HTERT RPE-1 (cell line): ENCODE measurements around the gene OSBPL3.

Experiments used
- in situ Hi-C: fragments of 300-500 bp; cut with MboI; formaldehyde crosslinking; loops from 4 replicates; pipeline ENCODE4 v1.14.3; 2020; ENCODE audit warnings: low sequenced_read_pairs

Gene OSBPL3

DNA sequence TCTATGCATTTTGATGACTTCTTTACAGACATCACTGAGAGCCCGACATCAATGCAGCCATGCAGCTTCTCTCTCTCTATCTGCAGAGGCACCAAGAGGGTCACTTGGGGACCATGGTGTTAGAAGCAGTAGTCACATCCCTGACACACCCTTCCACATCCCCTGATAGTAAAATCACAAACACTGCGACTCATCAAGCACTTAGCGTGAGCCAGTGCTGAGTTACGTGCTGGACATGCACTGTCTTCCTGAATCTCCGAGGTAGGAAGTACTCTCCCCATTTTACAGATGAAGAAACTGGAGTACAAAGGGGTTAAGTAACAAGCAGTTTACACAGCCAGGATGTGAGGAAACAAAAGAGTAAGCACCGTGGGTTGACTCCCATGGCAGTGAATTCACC lies 109.2 kb downstream of the OSBPL3 start:
- in situ Hi-C loops = no loop called here

DNA sequence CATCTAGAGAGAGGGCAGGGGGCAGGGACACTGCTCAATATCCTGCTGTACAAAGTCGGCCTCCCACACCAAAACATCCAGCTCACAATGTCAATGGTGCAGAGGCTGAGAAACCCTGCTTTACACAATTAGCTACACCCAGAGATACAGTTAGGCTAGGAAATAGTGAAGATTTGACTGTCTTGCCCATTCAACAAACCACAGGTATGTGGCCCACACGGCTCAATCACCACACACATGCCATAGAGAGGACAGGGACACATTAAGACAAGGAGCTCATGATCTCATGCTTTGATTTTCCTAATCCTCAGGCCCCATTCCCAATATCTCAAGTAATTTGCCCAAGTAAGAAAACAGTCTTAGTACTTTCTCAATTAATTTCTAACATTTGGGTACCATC lies 110.4 kb downstream of the OSBPL3 start:
- in situ Hi-C loops = no loop called here

DNA sequence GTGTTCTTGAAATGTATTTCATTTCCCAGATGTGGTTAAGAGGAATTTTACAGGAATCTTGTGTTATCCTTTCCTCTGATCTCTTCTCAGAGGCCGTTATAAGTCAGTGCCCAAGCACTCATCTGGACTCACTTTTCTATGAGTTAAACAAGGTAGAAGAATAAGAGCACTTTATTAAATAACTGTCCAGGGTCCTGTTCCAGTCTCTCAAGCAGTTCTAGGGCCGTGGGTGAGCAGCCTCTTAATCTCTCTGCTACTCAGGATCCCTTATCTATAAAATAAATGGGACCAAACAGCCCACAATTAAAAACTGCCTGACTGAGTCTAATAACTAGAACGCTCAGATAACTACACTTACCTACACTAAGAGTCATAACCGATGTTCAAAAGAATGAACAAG lies 111.2 kb downstream of the OSBPL3 start:
- in situ Hi-C loops = no loop called here

DNA sequence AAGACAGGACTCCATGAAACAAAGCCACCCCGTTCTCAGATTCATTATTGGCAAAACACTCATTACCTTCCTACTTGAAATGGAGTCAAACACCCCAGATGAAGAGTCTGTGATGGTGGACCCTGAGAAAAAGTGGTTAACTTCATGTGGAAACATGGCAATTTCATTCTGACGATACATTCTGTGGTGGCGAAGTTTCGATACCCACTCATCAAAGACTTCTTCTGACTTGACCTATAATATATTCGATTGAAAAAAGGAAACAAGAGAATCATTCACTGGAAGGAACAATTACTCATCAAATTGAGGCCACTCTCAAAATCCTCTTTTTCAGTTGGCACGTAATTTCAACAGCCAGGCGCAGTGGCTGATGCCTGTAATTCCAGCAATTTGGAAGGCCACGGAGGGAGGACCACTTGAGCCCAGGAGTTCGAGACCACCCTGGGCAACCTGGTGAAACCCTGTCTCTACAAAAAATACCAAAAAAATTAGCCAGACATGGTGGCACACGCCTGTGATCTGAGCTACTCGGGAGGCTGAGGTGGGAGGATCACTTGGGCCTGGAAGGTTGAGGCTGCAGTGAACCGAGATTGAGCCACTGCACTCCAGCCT lies 113.9 kb downstream of the OSBPL3 start:
- in situ Hi-C loops = no loop called here

DNA sequence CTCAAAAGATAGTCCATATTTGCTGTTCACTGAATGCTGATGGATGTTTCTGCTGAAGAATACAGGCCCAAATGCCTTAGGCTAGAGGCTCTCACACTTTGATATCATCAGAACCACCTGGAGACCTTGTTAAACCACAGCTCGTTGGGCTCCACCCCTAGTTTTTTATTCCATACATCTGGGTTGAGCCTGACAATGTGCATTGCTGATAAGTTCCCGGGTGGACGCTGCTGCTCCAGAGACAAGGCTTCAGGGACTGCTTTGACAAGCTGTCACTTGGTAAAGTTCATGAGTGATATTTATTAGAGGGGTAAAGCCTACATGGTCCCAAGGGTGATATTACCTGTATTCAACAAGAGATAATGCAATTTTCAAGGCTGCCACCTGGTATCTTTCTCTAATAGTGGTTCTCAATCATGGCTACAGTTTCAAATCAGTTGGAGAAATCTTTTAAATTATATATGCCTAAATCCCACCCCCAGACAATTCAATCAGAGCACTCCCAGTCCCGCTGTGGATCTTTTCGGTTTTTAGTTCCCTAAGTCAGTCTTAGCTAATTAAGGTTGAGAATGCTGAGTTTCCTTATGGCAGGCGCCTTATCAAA lies 115.7 kb downstream of the OSBPL3 start:
- in situ Hi-C loops = no loop called here

DNA sequence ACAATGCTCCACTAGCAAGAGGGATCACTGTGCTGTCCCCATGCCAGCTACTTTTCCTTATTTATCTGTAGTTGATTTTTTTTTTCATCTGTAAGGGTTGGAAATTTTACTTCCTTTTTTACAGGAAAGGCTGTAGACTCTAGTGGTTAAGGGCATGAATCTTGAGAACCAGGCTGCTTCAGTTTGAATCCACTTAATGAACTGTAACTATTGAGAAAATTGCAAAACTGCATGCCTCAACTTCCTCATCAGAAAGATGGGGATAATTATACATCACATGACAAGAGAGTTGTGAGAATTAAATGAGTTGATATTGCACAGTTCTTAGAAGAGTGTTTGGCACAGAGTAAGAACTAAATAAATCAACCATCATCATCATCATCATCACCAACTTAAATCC lies 116.4 kb downstream of the OSBPL3 start:
- in situ Hi-C loops = no loop called here

DNA sequence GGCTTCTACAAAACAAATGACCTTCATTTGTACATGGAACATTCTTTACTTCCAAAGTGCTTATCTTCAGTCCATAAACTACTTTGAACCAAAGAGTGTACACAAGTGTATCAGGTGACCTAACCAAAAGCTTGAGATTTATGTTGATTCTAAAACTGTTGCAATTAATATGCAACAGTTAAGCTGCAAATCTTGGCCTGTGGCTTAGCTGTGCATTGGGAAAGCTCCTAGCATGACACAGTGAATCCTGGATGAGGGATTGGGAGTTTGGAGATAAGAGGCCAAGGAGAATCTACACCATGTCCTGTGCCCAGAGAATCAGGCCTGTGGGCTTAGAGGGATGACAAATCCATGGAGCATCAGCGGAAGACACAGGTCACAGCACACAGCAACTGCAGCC lies 117.5 kb downstream of the OSBPL3 start:
- in situ Hi-C loops = no loop called here

DNA sequence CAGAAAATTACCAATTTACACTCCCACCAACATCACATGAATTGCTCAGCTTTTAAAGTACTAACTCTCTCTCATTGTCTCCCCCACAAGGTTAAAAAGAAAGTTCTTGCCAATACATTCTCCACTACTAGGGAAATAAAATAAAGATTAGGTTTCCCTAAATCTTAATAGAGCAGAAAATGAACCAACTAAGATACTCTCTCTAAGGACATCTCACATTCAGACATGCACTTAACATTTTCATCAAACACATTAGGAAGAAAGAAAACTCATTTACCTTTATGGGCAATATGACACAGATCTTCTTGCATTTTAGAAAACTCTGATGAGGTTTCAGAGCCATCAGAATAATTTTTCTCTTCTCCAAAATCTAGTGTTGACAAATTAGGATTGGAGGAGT lies 118.6 kb downstream of the OSBPL3 start:
- in situ Hi-C loops = no loop called here

DNA sequence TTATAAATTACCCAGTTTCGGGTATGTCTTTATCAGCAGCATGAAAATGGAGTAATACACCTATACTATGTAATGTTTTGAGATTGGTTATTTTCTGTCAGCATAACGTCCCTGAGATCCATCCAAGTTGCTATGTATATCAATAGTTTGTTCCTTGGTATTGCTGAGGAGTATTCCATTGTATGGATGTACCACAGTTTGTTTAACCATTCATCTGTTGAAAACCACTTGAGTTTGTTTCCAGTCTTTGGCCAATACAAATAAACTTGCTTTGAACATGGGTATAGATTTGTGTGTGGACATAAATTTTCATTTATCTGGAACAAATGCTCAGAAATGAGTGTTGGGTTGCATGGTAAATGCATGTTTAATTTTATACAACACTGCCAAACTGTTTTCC lies 119.4 kb downstream of the OSBPL3 start:
- in situ Hi-C loops = no loop called here

DNA sequence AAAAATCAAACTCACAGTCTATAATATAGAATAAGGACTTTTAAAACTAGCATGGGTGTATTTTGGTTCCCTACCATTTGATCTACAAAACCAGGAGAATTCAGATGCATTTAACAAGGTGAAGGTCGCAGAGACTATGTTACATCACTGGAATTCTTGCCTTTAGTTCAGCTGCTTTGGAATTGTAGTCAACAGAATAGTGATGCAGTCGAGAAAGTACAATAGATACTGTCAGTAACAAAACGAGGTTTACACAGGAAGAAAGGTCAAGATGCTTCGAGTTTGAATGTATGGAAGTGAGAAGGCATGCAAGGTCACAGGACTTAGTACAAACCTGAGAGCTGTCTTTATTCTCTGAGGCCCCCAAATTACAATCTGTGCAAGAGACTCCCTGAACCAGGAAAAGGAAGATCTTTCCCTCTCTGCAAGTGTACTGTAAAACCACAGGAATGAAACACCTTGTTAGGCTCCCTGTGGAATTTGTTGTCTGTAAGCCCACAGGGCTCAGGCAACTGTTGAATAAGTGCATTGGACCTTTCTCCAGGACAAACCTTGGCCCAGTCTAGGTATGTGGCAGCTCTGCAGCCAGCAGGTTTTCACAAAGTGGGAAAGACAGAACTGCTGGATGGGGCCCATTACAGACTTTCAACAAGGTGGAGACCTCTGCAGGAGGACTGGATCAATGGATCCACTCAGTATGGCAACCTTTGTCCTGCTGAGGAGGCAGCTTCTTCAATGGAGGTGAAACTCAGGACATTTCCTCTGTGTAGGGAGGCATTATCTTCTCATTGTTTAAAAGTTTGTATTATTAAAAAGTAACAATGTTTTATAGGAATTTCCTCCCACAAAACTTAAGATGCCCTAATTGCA lies 121.6 kb downstream of the OSBPL3 start:
- in situ Hi-C loops = no loop called here

DNA sequence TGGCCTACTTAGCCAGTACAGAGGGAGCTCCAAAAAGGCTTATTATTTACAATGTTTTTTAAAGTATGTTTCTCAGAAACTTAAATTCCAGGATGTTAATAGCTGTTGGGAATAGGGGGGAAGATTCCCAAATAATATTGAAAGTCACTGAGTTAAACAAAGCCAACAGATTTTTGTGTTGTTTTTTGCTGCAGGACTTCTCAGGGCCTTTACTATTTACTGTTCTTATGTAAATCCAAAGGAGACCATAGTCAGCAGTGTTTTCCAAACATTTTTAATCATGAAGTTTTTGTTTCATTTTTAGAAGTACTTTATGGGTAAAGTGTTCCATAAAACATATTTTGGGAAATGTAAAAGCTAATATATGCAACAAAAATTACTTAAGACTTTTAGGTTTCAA lies 122.4 kb downstream of the OSBPL3 start:
- in situ Hi-C loops = no loop called here

DNA sequence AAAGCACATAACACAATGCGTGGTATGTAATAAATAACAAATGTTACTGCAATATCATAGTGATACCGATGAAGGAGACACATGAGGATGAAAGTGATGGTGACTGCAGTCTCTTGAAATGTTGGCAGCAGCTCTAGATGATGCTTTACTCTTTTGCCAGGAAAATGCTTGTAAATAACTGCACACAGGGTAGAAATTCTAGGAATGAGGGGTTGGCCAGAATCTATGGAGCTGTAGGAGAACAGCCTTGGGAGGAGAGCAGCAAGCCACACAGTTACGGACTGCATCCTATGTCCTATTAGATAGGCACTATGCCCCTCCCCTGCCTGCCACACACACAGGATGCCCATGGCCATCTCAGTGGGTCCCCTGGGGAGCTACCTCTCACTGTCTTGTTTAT lies 125.1 kb downstream of the OSBPL3 start:
- in situ Hi-C loops = no loop called here

DNA sequence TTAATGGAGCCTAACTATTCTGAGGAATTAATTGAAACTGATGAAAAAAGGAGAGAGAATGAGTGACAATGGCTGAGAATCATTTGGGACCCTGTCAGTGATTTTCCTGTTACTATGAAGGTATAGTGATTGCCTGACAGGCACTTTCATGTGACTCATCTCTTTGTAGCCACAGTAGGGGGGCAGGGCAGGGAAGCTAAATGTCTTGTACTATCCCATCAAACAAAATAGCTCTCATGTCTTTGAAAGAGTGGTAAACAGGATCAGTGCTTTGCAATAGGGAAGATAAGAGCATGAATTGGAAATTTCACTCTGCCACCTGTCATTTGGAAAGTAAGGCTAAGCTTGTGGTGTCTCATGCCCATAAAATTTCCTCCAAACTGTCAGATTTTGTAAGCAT lies 128.2 kb downstream of the OSBPL3 start:
- in situ Hi-C loops = no loop called here

DNA sequence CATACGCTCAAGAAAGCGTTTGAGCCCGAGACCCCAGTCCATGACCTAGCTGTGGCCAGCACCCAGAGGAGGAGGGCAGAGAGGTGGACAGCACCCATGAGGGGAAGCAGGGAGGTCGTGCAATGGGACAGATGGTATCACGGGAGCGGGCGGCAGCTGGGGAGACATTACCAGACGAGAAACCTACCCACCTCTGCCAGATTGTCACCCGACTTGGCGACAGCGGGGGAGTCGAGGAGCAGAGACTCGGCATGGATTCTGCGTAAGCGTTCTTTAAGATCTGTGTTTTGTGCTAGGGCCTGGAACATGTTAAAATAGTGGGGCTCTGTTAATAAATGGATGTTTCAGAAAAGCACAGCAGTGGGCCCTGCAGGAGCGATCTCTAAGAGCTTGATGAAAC lies 131.1 kb downstream of the OSBPL3 start:
- in situ Hi-C loops = no loop called here

DNA sequence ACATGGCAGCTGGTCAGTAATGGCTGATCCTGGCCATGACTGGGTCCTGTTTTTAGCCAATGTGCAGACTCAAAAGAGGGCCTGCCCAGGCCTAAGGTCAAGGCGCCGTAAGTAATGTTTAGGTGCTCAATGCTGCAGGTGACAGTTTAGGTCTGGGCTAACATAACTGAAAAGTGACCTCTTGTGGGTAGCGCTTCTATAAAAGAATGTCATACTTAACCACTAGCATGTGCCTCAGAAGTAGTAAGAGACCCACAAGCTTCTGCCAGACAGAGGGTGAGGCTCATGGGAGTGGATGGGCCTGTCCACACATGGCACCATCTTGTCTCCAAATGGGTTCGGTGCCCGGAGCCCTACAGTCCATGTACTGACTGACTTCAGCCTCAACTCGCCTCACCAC lies 132.2 kb downstream of the OSBPL3 start:
- in situ Hi-C loops = no loop called here

DNA sequence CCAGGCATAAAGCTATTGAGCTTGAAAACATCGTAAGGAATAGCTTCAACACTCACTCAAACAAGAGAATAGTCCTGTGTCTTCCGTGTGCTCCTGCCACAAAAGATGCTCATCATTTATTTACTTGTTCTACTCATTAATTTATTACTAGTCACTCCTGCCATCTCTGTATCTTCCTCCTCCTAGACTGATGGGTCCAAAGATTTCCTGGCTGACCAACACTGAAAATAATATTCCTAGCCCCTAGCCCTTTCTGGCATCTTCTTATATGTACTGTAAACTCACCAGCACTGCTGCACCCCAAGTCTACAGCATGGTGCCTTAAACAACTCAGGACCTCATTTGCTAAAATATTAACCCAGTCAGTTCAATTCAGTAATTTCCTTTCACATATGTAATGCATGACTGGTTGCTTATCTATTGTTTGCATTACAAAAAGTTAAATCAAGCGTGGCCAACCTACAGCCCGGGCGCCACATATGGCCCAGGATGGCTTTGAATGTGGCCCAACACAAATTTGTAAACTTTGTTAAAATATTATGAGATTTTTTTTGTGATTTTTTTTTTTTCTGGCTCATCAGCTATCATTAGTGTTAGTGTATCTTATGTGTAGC lies 136.1 kb downstream of the OSBPL3 start:
- in situ Hi-C loops = no loop called here

DNA sequence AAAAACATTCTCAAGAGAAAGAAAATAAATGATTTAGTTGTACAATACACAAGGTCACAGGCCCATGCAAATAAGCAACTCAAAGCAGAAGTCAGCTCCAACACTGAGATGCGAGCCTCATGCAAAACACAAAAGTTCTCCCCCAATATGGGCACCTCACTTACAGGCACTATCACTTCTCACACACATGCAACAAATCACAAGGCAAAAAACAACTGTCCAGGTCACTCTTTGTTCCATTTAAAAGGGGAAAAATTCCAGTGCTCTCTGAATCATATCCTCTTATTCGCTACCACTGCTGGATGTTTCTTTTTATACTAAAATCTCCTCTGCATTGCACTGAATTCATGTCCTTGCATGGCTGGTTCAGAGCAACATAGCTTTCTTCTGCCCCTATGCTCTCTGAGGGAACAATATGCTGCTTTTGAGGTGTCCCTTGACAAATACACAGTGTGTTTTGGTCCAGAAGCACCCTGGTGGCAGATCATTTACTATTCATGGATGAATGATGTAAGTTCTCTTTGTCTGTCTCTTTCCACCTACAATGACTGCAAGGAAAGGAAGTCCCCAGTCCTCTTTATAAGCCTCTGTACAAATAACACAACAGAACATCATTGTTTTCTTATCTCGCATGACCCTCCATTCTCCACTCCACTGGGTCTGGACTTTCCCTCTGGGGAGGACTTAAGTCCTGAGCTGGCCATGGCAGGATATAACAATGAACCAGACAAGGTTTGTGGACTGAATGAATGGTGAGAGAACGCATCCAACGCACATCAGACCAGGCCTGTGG lies 137.3 kb downstream of the OSBPL3 start:
- in situ Hi-C loops = no loop called here

DNA sequence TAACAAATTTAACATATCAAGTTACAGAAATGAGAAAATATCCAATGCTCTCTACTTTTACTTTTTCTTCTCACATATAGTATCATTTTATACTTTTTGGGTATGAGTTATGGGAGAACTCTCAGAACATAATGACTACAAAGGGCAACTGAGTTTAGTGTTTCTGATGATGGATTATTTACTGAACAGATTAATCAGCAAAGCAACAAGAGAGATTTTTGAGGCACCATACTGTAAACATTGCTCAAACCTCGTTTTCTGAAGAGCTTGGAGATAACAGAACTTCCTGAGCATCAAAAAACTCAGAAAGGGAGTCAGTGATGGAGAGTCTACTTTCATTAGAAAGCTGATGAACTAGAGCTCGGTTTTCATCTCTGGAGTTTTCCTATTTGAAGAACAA lies 137.9 kb downstream of the OSBPL3 start:
- in situ Hi-C loops = no loop called here

DNA sequence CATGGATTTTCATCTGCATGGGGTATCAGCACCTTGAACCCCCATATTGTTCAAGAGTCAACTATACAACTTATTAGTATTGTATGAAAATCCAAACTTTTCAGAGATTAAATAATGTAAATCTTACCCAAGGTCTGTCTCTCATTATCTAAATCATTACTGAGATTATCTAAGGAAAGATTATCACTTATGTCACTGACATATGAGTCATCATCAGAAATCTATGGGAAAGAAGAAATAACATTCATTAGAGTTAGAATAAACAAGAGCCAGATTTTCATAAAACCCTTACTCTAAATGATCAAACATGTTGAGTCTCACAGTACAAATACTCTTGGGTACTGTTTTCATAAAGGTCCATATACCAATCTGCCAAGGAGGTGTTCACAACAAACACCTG lies 139.4 kb downstream of the OSBPL3 start:
- in situ Hi-C loops = no loop called here

DNA sequence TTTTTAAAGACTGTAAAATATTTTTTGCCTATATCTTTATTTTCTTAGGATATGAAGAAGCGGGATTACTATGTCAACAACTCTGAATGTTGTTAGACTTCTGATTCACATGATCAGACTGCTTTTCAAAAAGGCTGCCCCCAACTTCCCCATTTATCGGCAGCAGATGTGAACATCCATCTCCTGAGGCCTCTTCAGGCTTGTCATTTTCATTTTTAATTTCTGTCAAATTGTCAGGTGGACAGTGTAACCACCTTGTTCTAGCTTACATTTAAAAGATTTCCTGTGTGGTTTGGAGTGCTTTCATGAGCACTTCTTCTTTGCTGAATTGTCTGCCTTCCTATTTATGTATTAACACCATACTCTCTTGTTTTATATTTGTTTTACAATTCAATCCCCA lies 143.9 kb downstream of the OSBPL3 start:
- in situ Hi-C loops = no loop called here

DNA sequence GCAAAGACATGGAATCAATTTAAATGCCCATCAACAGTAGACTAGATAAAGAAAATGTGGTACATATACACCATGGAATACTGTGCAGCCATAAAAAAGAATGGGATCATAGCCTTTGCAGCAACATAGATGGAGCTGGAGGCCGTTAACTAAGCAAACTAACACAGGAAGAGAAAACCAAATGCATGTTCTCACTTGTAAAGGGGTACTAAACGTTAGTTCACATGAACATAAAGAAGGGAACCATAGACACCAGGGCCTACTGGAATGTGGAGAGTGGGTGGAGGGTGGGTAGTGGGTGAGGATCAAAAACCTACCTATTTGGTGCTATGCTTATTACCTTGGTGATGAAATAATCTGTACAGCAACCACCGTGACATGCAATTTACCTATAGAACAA lies 144.3 kb downstream of the OSBPL3 start:
- in situ Hi-C loops = no loop called here
